Smooth muscle cell (in vitro differentiated cells): ENCODE measurements around the gene RUBCN. TPM values are rescaled to one million over a fixed set of nuclear protein-coding genes. Genes with fewer than 3 reads are reported as not detected.

Source experiments
- DNase-seq: peaks from one replicate; lab custom pipeline; 2025; ENCODE audit not compliant: unreplicated experiment; lab: John Stamatoyannopoulos, UW
- H2AFZ ChIP-seq: fragments of 200-600 bp; sonication (generic); 2 replicates; pipeline ENCODE4 v1.6.0; 2016; ENCODE audit warnings: antibody characterized with exemption, low read depth, mild to moderate bottlenecking
- H3F3A ChIP-seq: fragments of 200-600 bp; sonication (generic); 2 replicates; pipeline ENCODE4 v1.6.0; 2017; ENCODE audit warnings: antibody characterized with exemption, low read depth
- H3K27ac ChIP-seq: fragments of 200-600 bp; sonication (generic); 2 replicates; pipeline ENCODE4 v1.5.1; 2016; ENCODE audit warnings: low read depth, mild to moderate bottlenecking
- H3K27me3 ChIP-seq: fragments of 200-600 bp; sonication (generic); 2 replicates; pipeline ENCODE4 v1.6.1; 2016; ENCODE audit warnings: low read depth, mild to moderate bottlenecking
- H3K36me3 ChIP-seq: fragments of 200-600 bp; sonication (generic); 2 replicates; pipeline ENCODE4 v1.5.1; 2016; ENCODE audit warnings: low read depth
- H3K4me1 ChIP-seq: fragments of 200-600 bp; sonication (generic); 2 replicates; pipeline ENCODE4 v1.5.1; 2016; ENCODE audit warnings: low read depth
- H3K4me2 ChIP-seq: fragments of 200-600 bp; sonication (generic); 2 replicates; pipeline ENCODE4 v1.6.0; 2016; ENCODE audit warnings: mild to moderate bottlenecking
- H3K4me3 ChIP-seq: fragments of 200-600 bp; sonication (generic); 2 replicates; pipeline ENCODE4 v1.5.1; 2016; ENCODE audit warnings: mild to moderate bottlenecking
- H3K79me2 ChIP-seq: fragments of 200-600 bp; sonication (generic); 2 replicates; pipeline ENCODE4 v1.6.0; 2016; ENCODE audit warnings: low read depth, mild to moderate bottlenecking
- H3K9ac ChIP-seq: fragments of 200-600 bp; sonication (generic); 2 replicates; pipeline ENCODE4 v1.6.0; 2016; ENCODE audit warnings: low read depth
- H3K9me3 ChIP-seq: fragments of 200-600 bp; sonication (generic); replicated peaks from 2 replicates; pipeline ENCODE4 v1.5.1; 2016; ENCODE audit warnings: low read depth
- H4K20me1 ChIP-seq: fragments of 200-600 bp; sonication (generic); 2 replicates; pipeline ENCODE4 v1.6.0; 2016; ENCODE audit warnings: low read depth
- CTCF ChIP-seq: fragments of 200-600 bp; sonication (generic); IDR thresholded peaks from 2 replicates; pipeline ENCODE4 v1.5.1; 2017; ENCODE audit warnings: borderline replicate concordance, mild to moderate bottlenecking, antibody characterized with exemption; ENCODE audit not compliant: insufficient read depth, poor library complexity, severe bottlenecking
- WGBS: methylation state at CpG from one replicate; pipeline ENCODE4 v1.1.7; 2016; ENCODE audit warnings: low lambda C conversion rate; 5-methylcytosine and 5-hydroxymethylcytosine counted together
- polyA plus RNA-seq: library from polyadenylated mRNA; unstranded; fragments of >200 nt; fragmentation: Nextera tagmentation; extraction: Ambion mirVana; gene quantifications from 2 replicates; pipeline ENCODE4 v1.2.1, GENCODE V29; 2016
- total RNA-seq: library from RNA; depleted of rRNA; stranded (reverse); fragments of >200 nt; gene quantifications from 2 replicates; pipeline ENCODE4 v1.2.3, GENCODE V29; 2014

Gene RUBCN
- total and polyA plus RNA-seq, 2 experiments from 2014 or later, result 7.5 to 8.3 TPM

DNA sequence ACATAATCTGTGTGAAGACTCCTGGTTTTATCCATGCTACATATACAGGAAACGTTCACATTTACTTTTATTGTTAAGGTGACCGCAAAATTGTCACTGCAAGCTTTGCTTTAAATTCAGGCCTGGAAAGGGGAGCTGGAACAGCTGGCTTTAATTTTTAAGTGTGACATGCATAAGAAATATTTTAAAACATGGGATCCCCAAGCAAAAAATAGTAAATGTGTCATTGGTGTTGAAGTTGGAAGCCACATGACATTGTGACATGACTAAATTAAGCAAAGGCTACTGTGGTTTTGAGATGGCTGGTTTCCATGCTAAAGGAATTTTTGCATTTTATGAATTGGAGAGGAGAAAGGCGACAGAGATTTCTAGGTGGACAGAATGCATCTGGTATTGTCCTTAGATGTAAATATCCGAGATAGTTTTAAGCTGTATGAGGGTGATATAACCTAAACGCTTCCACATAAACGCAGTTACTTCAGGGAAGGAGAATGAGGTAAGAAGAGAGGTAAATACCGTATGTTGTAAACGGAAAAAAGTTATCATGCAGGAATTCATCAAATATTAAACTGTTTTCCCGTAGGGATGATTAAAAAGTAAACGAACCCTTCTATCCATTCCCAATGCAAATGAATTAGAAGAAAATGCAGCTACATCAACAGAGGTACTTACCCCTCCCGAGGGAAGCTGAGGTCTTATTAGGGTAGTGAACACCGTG, 12.1 kb upstream of the RUBCN start:
- peak overlapping the region; percentile 88 for H2AFZ ChIP-seq
- peaks cover 23% of the 10 kb centered on the region for H3F3A ChIP-seq
- WGBS, result 49% methylated on average over 12 of the region's 12 CpGs
- H3K79me2 ChIP-seq, result peaks cover 27% of the 10 kb centered on the region
- peak overlapping the region; percentile 90 for H3K4me2 ChIP-seq
- no peaks in the 10 kb centered on the region for H3K9me3 ChIP-seq
- no peak for TF ChIP-seq CTCF
- H3K36me3 ChIP-seq, result no peaks in the 10 kb centered on the region
- no peak for DNase-seq
- peak overlapping the region; percentile 88 for H3K4me3 ChIP-seq
- H3K27ac ChIP-seq, result peak overlapping the region; percentile 84
- H3K4me1 ChIP-seq, result no peaks in the 10 kb centered on the region
- peaks cover 30% of the 10 kb centered on the region for H4K20me1 ChIP-seq
- H3K27me3 ChIP-seq, result no peaks in the 10 kb centered on the region
- H3K9ac ChIP-seq, result peak overlapping the region; percentile 85

DNA sequence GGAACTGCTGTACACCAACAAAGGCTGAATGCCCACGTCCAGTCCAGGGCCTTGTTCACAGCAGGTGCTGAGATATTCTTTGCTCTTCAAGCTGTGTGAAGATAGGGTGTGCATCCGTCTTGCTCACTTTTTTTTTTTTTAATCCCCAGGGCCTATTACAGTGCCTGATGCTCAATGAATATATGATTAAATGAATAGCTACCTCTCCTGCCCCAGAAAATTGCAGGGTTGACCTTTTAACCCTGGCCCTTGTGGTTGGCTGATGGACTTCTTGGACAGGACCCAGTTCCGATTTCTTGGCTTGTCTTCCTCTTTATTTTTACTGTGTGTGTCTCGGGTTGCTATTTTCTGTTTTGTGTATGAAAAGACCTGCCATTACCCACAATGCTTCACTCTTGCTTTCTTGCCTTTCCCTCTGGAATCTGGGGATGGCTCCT, 10.1 kb upstream of the RUBCN start:
- 82% methylated on average over 4 of the region's 4 CpGs for WGBS
- Histone ChIP-seq H3F3A (peaks cover 23% of the 10 kb centered on the region), H3K27me3 (no peaks in the 10 kb centered on the region), H3K27ac (no peak overlapping the region), H4K20me1 (peaks cover 11% of the 10 kb centered on the region), H3K9ac (no peak overlapping the region), H3K36me3 (no peaks in the 10 kb centered on the region), H3K4me3 (no peak overlapping the region), H2AFZ (no peak overlapping the region), H3K9me3 (no peaks in the 10 kb centered on the region), H3K79me2 (peaks cover 8% of the 10 kb centered on the region), H3K4me1 (no peaks in the 10 kb centered on the region), H3K4me2 (no peak overlapping the region)
- no peak for DNase-seq
- TF ChIP-seq CTCF, result no peak

- Histone ChIP-seq H2AFZ (no peak overlapping the region), H4K20me1 (peaks cover 5% of the 10 kb centered on the region), H3K4me3 (no peak overlapping the region), H3F3A (peaks cover 19% of the 10 kb centered on the region), H3K4me1 (no peaks in the 10 kb centered on the region), H3K27ac (no peak overlapping the region), H3K36me3 (no peaks in the 10 kb centered on the region), H3K9me3 (no peaks in the 10 kb centered on the region), H3K79me2 (peaks cover 2% of the 10 kb centered on the region), H3K4me2 (no peak overlapping the region), H3K27me3 (no peaks in the 10 kb centered on the region), H3K9ac (no peak overlapping the region)
- no peak for TF ChIP-seq CTCF
- DNase-seq, result no peak
- WGBS, result 91% methylated on average over 3 of the region's 3 CpGs
Measured at GRCh38 chr3:197746209-197746608, 9.5 kb upstream of the RUBCN start.

DNA sequence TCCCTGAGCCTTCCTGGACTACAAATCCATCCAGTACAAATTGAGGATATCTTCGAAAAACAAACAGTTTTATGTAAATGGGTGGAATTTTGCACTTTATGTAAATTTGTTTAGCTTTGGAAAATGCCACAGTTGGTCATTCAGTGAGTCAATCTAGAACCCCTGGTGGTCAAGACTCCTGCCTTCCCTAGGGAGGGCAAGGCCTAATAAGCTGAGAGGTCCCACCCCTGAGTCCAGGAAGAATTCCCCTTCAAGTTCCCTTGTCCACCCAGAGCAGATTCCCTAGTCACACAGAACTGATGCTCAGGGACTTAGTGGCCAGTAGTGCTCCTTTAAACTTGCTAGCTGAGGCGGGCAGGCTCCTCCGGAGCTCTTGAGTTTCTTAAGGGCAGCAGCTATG, 6.1 kb upstream of the RUBCN start:
- Histone ChIP-seq H3K4me3 (no peak overlapping the region), H3K79me2 (no peaks in the 10 kb centered on the region), H3K27ac (no peak overlapping the region), H3K4me1 (no peaks in the 10 kb centered on the region), H3K36me3 (no peaks in the 10 kb centered on the region), H3F3A (peaks cover 4% of the 10 kb centered on the region), H3K27me3 (no peaks in the 10 kb centered on the region), H2AFZ (no peak overlapping the region), H3K9me3 (no peaks in the 10 kb centered on the region), H4K20me1 (no peaks in the 10 kb centered on the region), H3K4me2 (no peak overlapping the region), H3K9ac (no peak overlapping the region)
- 81% methylated on average over 3 of the region's 3 CpGs for WGBS
- TF ChIP-seq CTCF, result no peak
- no peak for DNase-seq
